T follicular helper cell (primary cell): ENCODE results near the gene CDIPT.
"Not testable (repeated sequence)": the region's sequence is repeated elsewhere in the genome, so short reads cannot be mapped to it uniquely, and the experiment has no call there.

Experiments
- DNase-seq: peaks from one replicate; pipeline ENCODE4 v3.0.0-alpha.2; 2020; ENCODE audit warnings: low read depth

The CDIPT gene

GRCh38 chr16:29858149-29858849, 4.7 kb downstream of the CDIPT start:
- DNase-seq: no peak

- no peak for DNase-seq
Measured at GRCh38 chr16:29857133-29857760, 5.8 kb downstream of the CDIPT start.

- no peak for DNase-seq
Measured at GRCh38 chr16:29854520-29855100, 8.4 kb downstream of the CDIPT start.

GRCh38 chr16:29852654-29853053, 10.4 kb downstream of the CDIPT start:
- no peak for DNase-seq

GRCh38 chr16:29850998-29851397, 12.0 kb downstream of the CDIPT start:
- DNase-seq: no peak

GRCh38 chr16:29849505-29849904, 13.5 kb downstream of the CDIPT start:
- no peak for DNase-seq

- peak; percentile 75 for DNase-seq
Measured at GRCh38 chr16:29848420-29849297, 14.4 kb downstream of the CDIPT start.

- DNase-seq: no peak
Measured at GRCh38 chr16:29845656-29846055, 17.4 kb downstream of the CDIPT start.

GRCh38 chr16:29844575-29845331, 18.3 kb downstream of the CDIPT start:
- no peak for DNase-seq

GRCh38 chr16:29843931-29844330, 19.1 kb downstream of the CDIPT start:
- no peak for DNase-seq

GRCh38 chr16:29842732-29843346, 20.2 kb downstream of the CDIPT start:
- no peak for DNase-seq

GRCh38 chr16:29841631-29842030, 21.4 kb downstream of the CDIPT start:
- DNase-seq: no peak

- DNase-seq: no peak
Measured at GRCh38 chr16:29840240-29840639, 22.8 kb downstream of the CDIPT start.

- no peak for DNase-seq
Measured at GRCh38 chr16:29839822-29840221, 23.2 kb downstream of the CDIPT start.

GRCh38 chr16:29837841-29838240, 25.2 kb downstream of the CDIPT start:
- no peak for DNase-seq

GRCh38 chr16:29836623-29837022, 26.4 kb downstream of the CDIPT start:
- no peak for DNase-seq

- DNase-seq: no peak
Measured at GRCh38 chr16:29835926-29836325, 27.1 kb downstream of the CDIPT start.

GRCh38 chr16:29834079-29834478, 28.9 kb downstream of the CDIPT start:
- DNase-seq: no peak

GRCh38 chr16:29833219-29833618, 29.8 kb downstream of the CDIPT start:
- not testable (repeated sequence) for DNase-seq

GRCh38 chr16:29831490-29831889, 31.5 kb downstream of the CDIPT start:
- DNase-seq: no peak

GRCh38 chr16:29830774-29831173, 32.3 kb downstream of the CDIPT start:
- DNase-seq: no peak
